Lung (tissue), 12 donors: ENCODE measurements around the gene CD47. TPM values are rescaled to one million over a fixed set of nuclear protein-coding genes. Genes with fewer than 3 reads are reported as not detected.

Experiments
- ATAC-seq: fragments of 200-7000 bp; cut with Tn5 transposase; one replicate; pipeline ENCODE4 v1.9.1; 2020; ENCODE audit warnings: moderate number of reproducible peaks; ENCODE audit not compliant: insufficient read depth, low FRiP score
- DNase-seq, 3 donors: peaks; one replicate each; pipeline ENCODE4 v3.0.0-alpha.2; 2013 to 2017
- H3K27ac ChIP-seq, 2 donors: one replicate each; pipeline ENCODE4 v1.5.1; 2013; ENCODE audit warnings: mild to moderate bottlenecking in 2 of 2, moderate library complexity in 2 of 2, control low read depth in 1 of 2, inconsistent platforms in 1 of 2, low read depth in 1 of 2, low read length in 1 of 2
- H3K27me3 ChIP-seq, 3 donors: one replicate each; pipeline ENCODE4 v1.5.1; 2013; ENCODE audit warnings: low read length in 2 of 3; ENCODE audit not compliant: control insufficient read depth in 3 of 3, insufficient read depth in 3 of 3
- H3K36me3 ChIP-seq, 4 donors: one replicate each; pipeline ENCODE4 v1.5.1; 2013; ENCODE audit warnings: low read length in 4 of 4, mild to moderate bottlenecking in 1 of 4, moderate library complexity in 1 of 4; ENCODE audit not compliant: control insufficient read depth in 4 of 4, insufficient read depth in 4 of 4
- H3K4me1 ChIP-seq, 5 donors: one replicate each; pipeline ENCODE4 v1.5.1; 2013; ENCODE audit warnings: low read length in 5 of 5, mild to moderate bottlenecking in 2 of 5, moderate library complexity in 1 of 5; ENCODE audit not compliant: control insufficient read depth in 5 of 5, insufficient read depth in 5 of 5
- H3K4me3 ChIP-seq: one replicate; pipeline ENCODE4 v1.5.1; 2013; ENCODE audit warnings: mild to moderate bottlenecking, control low read depth, moderate library complexity
- H3K9ac ChIP-seq, 2 donors: one replicate each; pipeline ENCODE4 v1.5.1; 2013; ENCODE audit warnings: low read length in 2 of 2, control low read depth in 1 of 2; ENCODE audit not compliant: insufficient read depth in 1 of 2
- H3K9me3 ChIP-seq, 4 donors: one replicate each; pipeline ENCODE4 v1.5.1; 2013; ENCODE audit warnings: low read length in 3 of 4, mild to moderate bottlenecking in 1 of 4, moderate library complexity in 1 of 4; ENCODE audit not compliant: control insufficient read depth in 4 of 4, insufficient read depth in 3 of 4
- CTCF ChIP-seq: IDR thresholded peaks from 2 replicates; pipeline ENCODE4 v1.5.1; 2012; ENCODE audit warnings: mild to moderate bottlenecking; ENCODE audit errors: control extremely low read depth, extremely low read depth
- WGBS, 2 donors: extraction: QIAGEN DNeasy Blood & Tissue Kit; methylation state at CpG; one replicate each; pipeline ENCODE4 v1.1.7; 2013; 5-methylcytosine and 5-hydroxymethylcytosine counted together
- polyA plus RNA-seq, 2 donors: library from polyadenylated mRNA; stranded (reverse); fragments of 200-250 nt; gene quantifications; one replicate each; pipeline ENCODE4 v1.2.1, GENCODE V29; 2013
- total RNA-seq, 2 donors: library from RNA; depleted of rRNA in 1 of 2; stranded (reverse); fragments of >200 nt in 1 of 2; gene quantifications; one replicate each; pipeline ENCODE4 v1.2.1, GENCODE V29; 2014 to 2021
- donor health status: control.
- donor health status: control.
- donor health status: Bipolar disorder and iron deficiency.
- donor health status: healthy.
- donor health status: DM: yes; HTN: yes; CAD: no.

The CD47 gene
- total and polyA plus RNA-seq, 4 donors: 115 to 410 (median 133) TPM

- no peak overlapping the region for H3K27ac ChIP-seq
These were observed 83.9 kb downstream of the CD47 start for GRCh38 chr3:108006881-108007331.

GRCh38 chr3:108006077-108006771, 84.6 kb downstream of the CD47 start:
- no peak for DNase-seq
- H3K4me3 ChIP-seq: no peak overlapping the region

More at GRCh38 chr3:108006881-108007331, 83.9 kb downstream of the CD47 start:
- H3K4me3 ChIP-seq: no peak overlapping the region
- H3K9ac ChIP-seq: no peak overlapping the region
- DNase-seq (no peak), ATAC-seq (no peak)
- H3K4me1 ChIP-seq: peaks cover 0 to 10% (median 4%) of the 10 kb centered on the region in 5 donors
- no peak for TF ChIP-seq CTCF
- H3K27me3 ChIP-seq: no peaks in the 10 kb centered on the region
- no peaks in the 10 kb centered on the region for H3K9me3 ChIP-seq
- H3K36me3 ChIP-seq: no peaks in the 10 kb centered on the region
- 36 to 37% methylated on average over 2 of the region's 2 CpGs for WGBS, 2 donors

GRCh38 chr3:108004647-108005046, 86.2 kb downstream of the CD47 start:
- Histone ChIP-seq H3K36me3 (no peaks in the 10 kb centered on the region), H3K4me3 (no peak overlapping the region), H3K27ac (no peak overlapping the region), H3K27me3 (no peaks in the 10 kb centered on the region), H3K9me3 (peaks cover 0 to 4% (median 0%) of the 10 kb centered on the region in 4 donors), H3K9ac (no peak overlapping the region), H3K4me1 (peaks cover 0 to 10% (median 4%) of the 10 kb centered on the region in 5 donors)
- DNase-seq (no peak), ATAC-seq (no peak)
- 41 to 73% methylated on average over 9 of the region's 9 CpGs for WGBS, 2 donors
- TF ChIP-seq CTCF: no peak

More at GRCh38 chr3:108006077-108006771, 84.6 kb downstream of the CD47 start:
- no peaks in the 10 kb centered on the region for H3K9me3 ChIP-seq
- H3K9ac ChIP-seq: no peak overlapping the region
- H3K4me1 ChIP-seq: peaks cover 0 to 10% (median 4%) of the 10 kb centered on the region in 5 donors
- H3K27ac ChIP-seq: peak overlapping the region in 1 of 2 donors; percentile 47
- H3K36me3 ChIP-seq: no peaks in the 10 kb centered on the region
- no peak for ATAC-seq
- 21 to 28% methylated on average over 11 of the region's 11 CpGs for WGBS, 2 donors
- no peaks in the 10 kb centered on the region for H3K27me3 ChIP-seq
- TF ChIP-seq CTCF: no peak
